Fibroblast of lung (primary cell): ENCODE results near the gene FGF14. TPM values are rescaled to one million over a fixed set of nuclear protein-coding genes. Genes with fewer than 3 reads are reported as not detected.
"Not testable (repeated sequence)": the region's sequence is repeated elsewhere in the genome, so short reads cannot be mapped to it uniquely, and the experiment has no call there.

ENCODE experiments used
- DNase-seq, 2 donors: peaks; one replicate each; pipeline versions ENCODE4 v3.0.0 to v3.0.0-alpha.2; 2010; ENCODE audit warnings: low read depth in 2 of 2
- H2AFZ ChIP-seq: 2 replicates; pipeline ENCODE4 v1.5.1; 2012; ENCODE audit warnings: low read length, control low read depth, inconsistent platforms
- H3K27ac ChIP-seq: 2 replicates; pipeline ENCODE4 v1.5.1; 2011; ENCODE audit warnings: low read length, control low read depth; ENCODE audit not compliant: insufficient read depth
- H3K27me3 ChIP-seq: 2 replicates; pipeline ENCODE4 v1.5.1; 2011; ENCODE audit warnings: mild to moderate bottlenecking, low read length; ENCODE audit not compliant: control insufficient read depth, insufficient read depth
- H3K36me3 ChIP-seq: 2 replicates; pipeline ENCODE4 v1.5.1; 2011; ENCODE audit warnings: low read length; ENCODE audit not compliant: control insufficient read depth, insufficient read depth
- H3K4me1 ChIP-seq: 2 replicates; pipeline ENCODE4 v1.5.1; 2011; ENCODE audit warnings: low read length; ENCODE audit not compliant: control insufficient read depth, insufficient read depth; ENCODE audit errors: extremely low read depth
- H3K4me2 ChIP-seq: 2 replicates; pipeline ENCODE4 v1.5.1; 2011; ENCODE audit warnings: low read length, control low read depth; ENCODE audit not compliant: insufficient read depth; ENCODE audit errors: extremely low read depth
- H3K4me3 ChIP-seq, 4 experiments: fragments of 200-600 bp in 1 of 4; sonication (generic) in 1 of 4; replicated peaks in 1 of 4; 2 replicates each; pipeline ENCODE4 v1.5.1; 2011 to 2016; ENCODE audit warnings: low read length in 4 of 4, low read depth in 3 of 4, mild to moderate bottlenecking in 3 of 4, control low read depth in 2 of 4, inconsistent platforms in 1 of 4, mixed read lengths in 1 of 4; ENCODE audit not compliant: insufficient read depth in 1 of 4; ENCODE audit errors: control extremely low read depth in 1 of 4
- H3K79me2 ChIP-seq: 2 replicates; pipeline ENCODE4 v1.5.1; 2012; ENCODE audit warnings: mild to moderate bottlenecking, low read length, inconsistent platforms; ENCODE audit not compliant: control insufficient read depth, insufficient read depth
- H3K9ac ChIP-seq: 2 replicates; pipeline ENCODE4 v1.5.1; 2011; ENCODE audit warnings: mild to moderate bottlenecking, low read length, control low read depth; ENCODE audit not compliant: insufficient read depth
- H3K9me3 ChIP-seq: 2 replicates; pipeline ENCODE4 v1.5.1; 2012; ENCODE audit warnings: low read depth, low read length; ENCODE audit not compliant: control insufficient read depth, insufficient read depth
- H4K20me1 ChIP-seq: 2 replicates; pipeline ENCODE4 v1.5.1; 2011; ENCODE audit warnings: low read length; ENCODE audit not compliant: control insufficient read depth, insufficient read depth; ENCODE audit errors: extremely low read depth
- CTCF ChIP-seq, 2 donors: IDR thresholded peaks in 1 of 2; conservative IDR thresholded peaks in 1 of 2; 1 replicate in 1 of 2; 2 replicates in 1 of 2; pipeline ENCODE4 v1.5.1; 2011 to 2012; ENCODE audit warnings: low read length in 2 of 2, control low read depth in 1 of 2, inconsistent platforms in 1 of 2, low read depth in 1 of 2, mild to moderate bottlenecking in 1 of 2
- EZH2 ChIP-seq: IDR thresholded peaks from 2 replicates; pipeline ENCODE4 v1.5.1; 2012; ENCODE audit warnings: low read length, control low read depth, mild to moderate bottlenecking; ENCODE audit errors: missing control alignments
- polyA plus RNA-seq, 2 donors: library from polyadenylated mRNA; depleted of rRNA in 1 of 2; stranded (reverse) in 1 of 2; unstranded in 1 of 2; fragments of >200 nt; gene quantifications; 2 replicates each; pipeline ENCODE4 v1.2.1, GENCODE V29; 2011 to 2012; ENCODE audit warnings: missing spikeins in 1 of 2
- total RNA-seq: library from RNA; depleted of rRNA; stranded (reverse); fragments of >200 nt; gene quantifications from 2 replicates; pipeline ENCODE4 v1.2.1, GENCODE V29; 2014

Gene FGF14
- total and polyA plus RNA-seq, 2 donors (not counting 1 experiment from before 2014, with no cell fraction given) = 0.94 to 7.8 TPM

- no peak overlapping the region for H3K4me2 ChIP-seq
- no peaks in the 10 kb centered on the region for H4K20me1 ChIP-seq
- H3K27me3 ChIP-seq = no peaks in the 10 kb centered on the region
- no peak overlapping the region for H3K9ac ChIP-seq
- no peak overlapping the region for H3K27ac ChIP-seq
- H2AFZ ChIP-seq = no peak overlapping the region
- TF ChIP-seq EZH2 (no peak), CTCF (conservative IDR thresholded peaks at IDR 0.05 in 1 of 2, IDR thresholded peaks at IDR 0.05 in 1 of 2; ENCODE audit: low read depth in 1 of 2, low read length in 2 of 2) (no peak)
- no peak overlapping the region for H3K4me3 ChIP-seq
- no peaks in the 10 kb centered on the region for H3K9me3 ChIP-seq
- no peaks in the 10 kb centered on the region for H3K4me1 ChIP-seq
- DNase-seq = no peak
- H3K36me3 ChIP-seq = no peaks in the 10 kb centered on the region
- H3K79me2 ChIP-seq = no peaks in the 10 kb centered on the region
These were observed 304.1 kb downstream of the FGF14 start for GRCh38 chr13:102097708-102098107.

GRCh38 chr13:102093288-102093687 is 308.6 kb downstream of the FGF14 start:
- H4K20me1 ChIP-seq, H3K27me3 ChIP-seq, H3K9ac ChIP-seq, H3K36me3 ChIP-seq, H3K4me2 ChIP-seq, H2AFZ ChIP-seq, H3K9me3 ChIP-seq, H3K27ac ChIP-seq, H3K4me3 ChIP-seq, H3K4me1 ChIP-seq, H3K79me2 ChIP-seq, DNase-seq: not testable (repeated sequence)

- H3K79me2 ChIP-seq = no peaks in the 10 kb centered on the region
- H3K9me3 ChIP-seq = no peaks in the 10 kb centered on the region
- no peak overlapping the region for H3K27ac ChIP-seq
- no peak overlapping the region for H2AFZ ChIP-seq
- no peak overlapping the region for H3K4me3 ChIP-seq
- TF ChIP-seq EZH2 (no peak), CTCF (conservative IDR thresholded peaks at IDR 0.05 in 1 of 2, IDR thresholded peaks at IDR 0.05 in 1 of 2; ENCODE audit: low read depth in 1 of 2, low read length in 2 of 2) (peak in 1 of 2 donors; percentile 19)
- H3K36me3 ChIP-seq = no peaks in the 10 kb centered on the region
- no peaks in the 10 kb centered on the region for H4K20me1 ChIP-seq
- peak in 1 of 2 donors; percentile 6 for DNase-seq
- no peaks in the 10 kb centered on the region for H3K4me1 ChIP-seq
- H3K4me2 ChIP-seq = no peak overlapping the region
- no peak overlapping the region for H3K9ac ChIP-seq
- no peaks in the 10 kb centered on the region for H3K27me3 ChIP-seq
These were observed 310.6 kb downstream of the FGF14 start for GRCh38 chr13:102091231-102091630.
